Central memory CD8-positive, alpha-beta T cell (primary cell): ENCODE data around the gene CAST.
"Not testable (repeated sequence)": the region's sequence is repeated elsewhere in the genome, so short reads cannot be mapped to it uniquely, and the experiment has no call there.

Experiments
- ATAC-seq: fragments of 150-1000 bp; cut with Tn5 transposase; replicated peaks from 2 replicates; pipeline ENCODE4 v1.10.0; 2022; ENCODE audit warnings: mild to moderate bottlenecking, moderate FRiP score, moderate number of reproducible peaks; ENCODE audit not compliant: poor library complexity, severe bottlenecking; ENCODE audit errors: extremely low read depth
- DNase-seq, 2 donors: peaks; one replicate each; pipeline ENCODE4 v3.0.0; 2021; ENCODE audit warnings: low spot score in 2 of 2
- H3K27ac Mint-ChIP-seq: one replicate; pipeline ENCODE4 v1.8.0; 2022; ENCODE audit warnings: low read depth, mild to moderate bottlenecking, moderate library complexity, mixed read lengths
- H3K27me3 Mint-ChIP-seq: one replicate; pipeline ENCODE4 v1.8.0; 2022; ENCODE audit warnings: mixed read lengths
- H3K36me3 Mint-ChIP-seq: one replicate; pipeline ENCODE4 v1.8.0; 2022; ENCODE audit warnings: mild to moderate bottlenecking, moderate library complexity, mixed read lengths; ENCODE audit not compliant: insufficient read depth
- H3K4me1 Mint-ChIP-seq: one replicate; pipeline ENCODE4 v1.8.0; 2022; ENCODE audit warnings: mixed read lengths
- H3K4me3 Mint-ChIP-seq: one replicate; pipeline ENCODE4 v1.8.0; 2022; ENCODE audit warnings: mild to moderate bottlenecking, moderate library complexity, mixed read lengths
- H3K9me3 Mint-ChIP-seq: one replicate; pipeline ENCODE4 v1.8.0; 2022; ENCODE audit warnings: mixed read lengths

CAST gene

DNA sequence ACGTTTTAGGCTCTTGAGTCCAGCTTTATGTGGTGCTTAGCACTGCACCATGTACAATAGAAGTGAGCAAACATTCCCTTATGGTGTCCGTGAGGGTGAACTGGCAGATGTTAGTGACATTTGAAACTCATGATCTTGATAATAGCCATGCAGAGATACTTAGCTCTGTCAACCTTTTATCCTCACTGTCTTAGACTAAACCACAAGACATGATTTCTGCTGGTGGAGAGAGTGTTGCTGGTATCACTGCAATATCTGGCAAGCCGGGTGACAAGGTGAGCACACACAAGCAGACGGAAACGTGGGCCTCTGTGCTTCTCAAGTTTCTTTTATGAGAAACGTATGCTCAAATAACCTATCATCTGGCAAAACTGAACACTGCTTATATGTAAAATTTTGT is 68.4 kb downstream of the CAST start:
- no peak for ATAC-seq
- H3K4me3 Mint-ChIP-seq: no peak overlapping the region
- no peaks in the 10 kb centered on the region for H3K27me3 Mint-ChIP-seq
- no peaks in the 10 kb centered on the region for H3K9me3 Mint-ChIP-seq
- DNase-seq: no peak
- peaks cover 23% of the 10 kb centered on the region for H3K36me3 Mint-ChIP-seq
- no peak overlapping the region for H3K27ac Mint-ChIP-seq
- peaks cover 23% of the 10 kb centered on the region for H3K4me1 Mint-ChIP-seq

DNA sequence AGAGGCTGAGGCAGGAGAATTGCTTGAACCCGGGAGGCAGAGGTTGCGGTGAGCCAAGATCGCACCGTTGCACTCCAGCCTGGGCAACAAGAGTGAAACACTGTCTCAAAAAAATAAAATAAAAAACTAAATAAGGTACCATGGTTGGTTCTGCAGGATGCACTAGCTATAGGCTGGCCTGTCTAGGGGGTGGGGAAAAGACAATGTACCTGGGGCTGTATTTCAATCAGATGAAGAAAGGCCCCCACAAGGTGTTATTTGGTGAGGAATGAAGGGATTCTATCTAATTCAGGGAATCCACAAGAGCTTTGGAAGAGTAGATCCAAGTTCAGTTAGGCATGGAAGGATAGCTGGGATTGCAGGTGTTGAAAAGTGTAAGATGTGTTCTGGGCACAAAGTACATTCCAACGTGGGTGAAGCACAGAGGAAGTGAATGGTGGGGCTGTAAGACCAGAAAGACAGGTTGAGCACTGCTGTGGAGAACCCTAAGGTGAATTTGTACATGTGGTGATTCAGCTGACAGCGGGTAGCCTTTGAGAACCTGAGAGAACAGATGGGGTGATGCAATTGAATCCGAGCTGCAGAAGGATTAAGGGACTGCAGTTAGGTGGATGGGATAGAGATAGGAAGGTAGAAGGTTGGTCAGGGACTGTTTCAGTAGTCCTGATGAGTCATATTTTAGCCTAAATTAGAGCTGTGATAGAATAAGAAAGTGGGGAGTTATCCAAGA is 71.8 kb downstream of the CAST start:
- peaks cover 19% of the 10 kb centered on the region for H3K4me1 Mint-ChIP-seq
- H3K27me3 Mint-ChIP-seq: no peaks in the 10 kb centered on the region
- peak overlapping the region; percentile 68 for H3K27ac Mint-ChIP-seq
- no peak overlapping the region for H3K4me3 Mint-ChIP-seq
- ATAC-seq (no peak), DNase-seq (no peak)
- peaks cover 46% of the 10 kb centered on the region for H3K36me3 Mint-ChIP-seq
- H3K9me3 Mint-ChIP-seq: no peaks in the 10 kb centered on the region

- Mint-ChIP-seq H3K4me3 (no peak overlapping the region), H3K36me3 (peaks cover 48% of the 10 kb centered on the region)
- no peak for DNase-seq
These were observed 72.7 kb downstream of the CAST start for GRCh38 chr5:96734871-96735325.

GRCh38 chr5:96736937-96737336 is 74.8 kb downstream of the CAST start:
- Mint-ChIP-seq H3K27ac (peak overlapping the region; percentile 52), H3K4me1 (peaks cover 19% of the 10 kb centered on the region), H3K9me3 (no peaks in the 10 kb centered on the region), H3K27me3 (no peaks in the 10 kb centered on the region), H3K36me3 (peaks cover 57% of the 10 kb centered on the region), H3K4me3 (no peak overlapping the region)
- no peak for ATAC-seq
- DNase-seq: no peak

More at GRCh38 chr5:96734871-96735325, 72.7 kb downstream of the CAST start:
- H3K9me3 Mint-ChIP-seq: no peaks in the 10 kb centered on the region
- peak overlapping the region; percentile 68 for H3K27ac Mint-ChIP-seq
- ATAC-seq: no peak
- H3K27me3 Mint-ChIP-seq: no peaks in the 10 kb centered on the region
- H3K4me1 Mint-ChIP-seq: peaks cover 19% of the 10 kb centered on the region

GRCh38 chr5:96741106-96741505 is 78.9 kb downstream of the CAST start:
- H3K27me3 Mint-ChIP-seq: no peaks in the 10 kb centered on the region
- no peak overlapping the region for H3K4me3 Mint-ChIP-seq
- H3K36me3 Mint-ChIP-seq: peaks cover 73% of the 10 kb centered on the region
- H3K4me1 Mint-ChIP-seq: no peaks in the 10 kb centered on the region
- no peak overlapping the region for H3K27ac Mint-ChIP-seq
- DNase-seq (no peak), ATAC-seq (no peak)
- no peaks in the 10 kb centered on the region for H3K9me3 Mint-ChIP-seq

DNA sequence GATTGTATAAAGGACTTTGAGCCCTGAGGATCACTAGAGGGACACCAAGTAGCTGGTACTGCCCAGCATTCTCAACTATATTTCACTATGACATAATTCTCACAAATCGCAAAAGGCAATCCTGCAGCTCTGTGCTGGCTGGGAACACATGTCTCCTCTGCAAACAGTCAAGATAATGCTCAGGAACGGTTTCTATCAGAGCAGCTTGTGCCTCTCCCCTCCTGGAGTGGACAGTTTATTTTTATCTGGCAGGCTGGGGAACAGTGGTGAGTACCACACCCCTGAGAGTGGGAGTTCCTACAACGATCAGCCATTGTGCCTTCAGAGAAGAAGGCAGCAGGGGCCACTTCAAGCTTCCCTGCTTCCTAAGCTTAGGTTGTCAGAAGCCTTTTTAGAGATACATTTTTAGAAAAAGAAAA is 79.7 kb downstream of the CAST start:
- ATAC-seq (no peak), DNase-seq (no peak)
- H3K36me3 Mint-ChIP-seq: peaks cover 78% of the 10 kb centered on the region
- H3K27ac Mint-ChIP-seq: no peak overlapping the region
- no peaks in the 10 kb centered on the region for H3K27me3 Mint-ChIP-seq
- no peak overlapping the region for H3K4me3 Mint-ChIP-seq
- H3K9me3 Mint-ChIP-seq: no peaks in the 10 kb centered on the region
- H3K4me1 Mint-ChIP-seq: no peaks in the 10 kb centered on the region

DNA sequence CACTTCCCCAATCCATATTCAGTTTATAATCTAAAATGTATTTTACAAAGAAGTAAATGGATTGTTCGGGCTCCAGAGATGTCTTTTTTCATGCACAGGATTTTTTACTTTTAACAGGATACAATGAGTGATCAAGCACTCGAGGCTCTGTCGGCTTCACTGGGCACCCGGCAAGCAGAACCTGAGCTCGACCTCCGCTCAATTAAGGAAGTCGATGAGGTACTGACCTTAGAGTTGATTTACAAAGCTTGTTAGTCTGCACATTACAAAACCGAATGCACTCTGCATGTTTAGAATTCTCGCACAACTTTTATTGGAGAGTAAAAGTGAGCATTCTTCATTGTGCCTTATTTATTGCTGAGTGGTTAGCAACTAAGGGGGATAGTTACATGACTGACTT is 80.4 kb downstream of the CAST start:
- DNase-seq: no peak
- Mint-ChIP-seq H3K27me3 (no peaks in the 10 kb centered on the region), H3K36me3 (peaks cover 76% of the 10 kb centered on the region), H3K9me3 (no peaks in the 10 kb centered on the region), H3K4me3 (no peak overlapping the region), H3K27ac (no peak overlapping the region), H3K4me1 (no peaks in the 10 kb centered on the region)
- no peak for ATAC-seq

DNA sequence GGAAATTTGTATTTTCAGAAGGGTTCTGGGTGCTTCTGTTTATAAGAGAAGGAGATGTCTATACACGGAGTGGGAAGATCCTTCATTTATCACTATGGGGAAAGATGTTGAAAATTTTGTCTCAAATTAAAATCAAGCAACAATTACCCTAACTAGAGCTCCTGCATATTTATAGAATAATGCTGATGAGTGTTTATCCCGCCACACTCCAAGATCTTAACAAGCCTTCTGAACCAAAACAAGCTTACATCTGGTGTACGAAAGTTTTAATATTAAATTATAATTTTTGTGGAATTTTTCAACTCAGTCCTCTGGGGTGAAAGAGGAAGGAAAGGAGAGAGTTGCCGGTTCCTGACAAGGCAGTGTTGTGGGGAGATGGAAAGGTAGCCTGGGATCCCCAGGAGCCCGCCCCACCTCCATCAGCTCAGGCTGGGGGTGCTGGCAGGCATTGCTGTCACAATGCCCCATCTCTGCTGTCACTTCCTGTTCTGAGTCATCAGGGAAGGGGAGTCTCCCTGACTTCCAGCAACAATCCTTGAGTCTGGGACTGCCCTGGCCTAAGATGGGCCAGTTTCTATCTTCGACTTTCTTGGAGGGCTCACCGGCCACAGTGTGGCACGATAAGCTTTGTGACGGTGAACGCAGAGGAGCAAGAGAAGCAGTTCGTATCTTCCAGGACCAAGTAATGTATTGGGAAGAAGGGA is 81.0 kb downstream of the CAST start:
- Mint-ChIP-seq H3K4me1 (no peaks in the 10 kb centered on the region), H3K27me3 (no peaks in the 10 kb centered on the region), H3K36me3 (peaks cover 74% of the 10 kb centered on the region), H3K4me3 (no peak overlapping the region), H3K9me3 (no peaks in the 10 kb centered on the region), H3K27ac (peak overlapping the region; percentile 76)
- no peak for ATAC-seq
- DNase-seq: no peak

GRCh38 chr5:96743805-96744204 is 81.6 kb downstream of the CAST start:
- Mint-ChIP-seq H3K4me3 (no peak overlapping the region), H3K9me3 (no peaks in the 10 kb centered on the region), H3K27ac (peak overlapping the region; percentile 76), H3K36me3 (peaks cover 72% of the 10 kb centered on the region), H3K27me3 (no peaks in the 10 kb centered on the region), H3K4me1 (no peaks in the 10 kb centered on the region)
- ATAC-seq (no peak), DNase-seq (no peak)

- not testable (repeated sequence) for DNase-seq, H3K9me3 Mint-ChIP-seq, H3K4me1 Mint-ChIP-seq, ATAC-seq, H3K27me3 Mint-ChIP-seq, H3K4me3 Mint-ChIP-seq
- Mint-ChIP-seq H3K36me3 (peaks cover 73% of the 10 kb centered on the region), H3K27ac (peak overlapping the region; percentile 76)
These were observed 82.0 kb downstream of the CAST start for GRCh38 chr5:96744218-96744617.

DNA sequence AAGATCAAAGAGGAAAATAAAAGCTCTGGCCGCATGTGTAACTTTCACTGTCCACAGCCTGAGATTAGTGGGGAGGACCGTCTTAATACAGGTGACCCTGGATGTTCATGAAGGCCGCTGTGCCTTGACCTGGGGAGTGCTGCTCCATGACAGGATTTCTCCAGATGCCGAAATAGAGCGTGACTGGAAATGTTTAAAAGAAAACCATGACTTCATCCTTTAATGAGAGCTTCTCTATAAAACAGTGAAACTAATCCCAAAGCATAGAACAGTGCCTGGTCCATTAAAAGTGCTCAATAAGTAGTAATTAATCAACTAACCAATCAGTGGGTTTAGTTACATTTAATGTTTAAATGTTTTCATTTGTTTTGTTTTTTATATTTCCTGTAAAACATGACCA is 82.8 kb downstream of the CAST start:
- Mint-ChIP-seq H3K27me3 (no peaks in the 10 kb centered on the region), H3K4me3 (no peak overlapping the region), H3K36me3 (peaks cover 71% of the 10 kb centered on the region), H3K27ac (no peak overlapping the region), H3K4me1 (no peaks in the 10 kb centered on the region), H3K9me3 (no peaks in the 10 kb centered on the region)
- DNase-seq: no peak
- ATAC-seq: no peak

- Mint-ChIP-seq H3K27me3 (no peaks in the 10 kb centered on the region), H3K4me1 (no peaks in the 10 kb centered on the region), H3K9me3 (no peaks in the 10 kb centered on the region), H3K4me3 (no peak overlapping the region), H3K27ac (peak overlapping the region; percentile 47), H3K36me3 (peaks cover 67% of the 10 kb centered on the region)
- no peak for DNase-seq
- ATAC-seq: no peak
These were observed 83.8 kb downstream of the CAST start for GRCh38 chr5:96745844-96746531.

- Mint-ChIP-seq H3K4me3 (no peak overlapping the region), H3K36me3 (peaks cover 58% of the 10 kb centered on the region), H3K9me3 (no peaks in the 10 kb centered on the region), H3K27ac (no peak overlapping the region), H3K4me1 (no peaks in the 10 kb centered on the region), H3K27me3 (no peaks in the 10 kb centered on the region)
- ATAC-seq (no peak), DNase-seq (no peak)
These were observed 85.5 kb downstream of the CAST start for GRCh38 chr5:96747720-96748119.
